H1 (cell line): Measurements from ENCODE around the gene NELFA. TPM values are rescaled to one million over a fixed set of nuclear protein-coding genes. Genes with fewer than 3 reads are reported as not detected.

Source experiments
- CTCF ChIA-PET: fragments of 300-600 bp; sonication (Branson Sonifier 250); formaldehyde crosslinking; loops from one replicate; lab custom pipeline; 2021; ENCODE audit not compliant: partially characterized antibody; lab: Charles Lee
- POLR2A ChIA-PET: fragments of 300-600 bp; sonication (Branson Sonifier 250); formaldehyde crosslinking; loops from one replicate; lab custom pipeline; 2021; ENCODE audit warnings: inconsistent platforms; ENCODE audit not compliant: partially characterized antibody; lab: Charles Lee
- DNase-seq, 2 experiments: peaks; one replicate each; pipeline versions ENCODE4 v3.0.0 to v3.0.0-alpha.2; 2010 to 2022; ENCODE audit warnings: low spot score in 2 of 2, low read depth in 1 of 2, mixed read lengths in 1 of 2
- FAIRE-seq: peaks from 2 replicates; lab custom pipeline; 2011; peaks lifted over from hg19 to GRCh38; lab: Jason Lieb, UNC
- H2AFZ ChIP-seq: 2 replicates; pipeline ENCODE4 v1.8.1; 2012; ENCODE audit warnings: low read length, inconsistent platforms
- H2AK5ac ChIP-seq: 2 replicates; pipeline ENCODE4 v1.6.1; 2013; ENCODE audit warnings: low read depth, low read length
- H2BK120ac ChIP-seq: replicated peaks from 2 replicates; pipeline ENCODE3; 2013; ENCODE audit warnings: low read depth, low read length, inconsistent platforms
- H2BK12ac ChIP-seq: 2 replicates; pipeline ENCODE4 v1.6.1; 2013; ENCODE audit warnings: low read depth, low read length
- H2BK15ac ChIP-seq: 2 replicates; pipeline ENCODE4 v1.6.1; 2013; ENCODE audit warnings: low read length
- H2BK20ac ChIP-seq: 2 replicates; pipeline ENCODE4 v1.6.1; 2013; ENCODE audit warnings: low read length
- H2BK5ac ChIP-seq: 2 replicates; pipeline ENCODE4 v1.6.1; 2013; ENCODE audit warnings: low read depth, low read length
- H3K14ac ChIP-seq: 2 replicates; pipeline ENCODE4 v1.6.1; 2013; ENCODE audit warnings: inconsistent platforms; ENCODE audit not compliant: insufficient read length
- H3K18ac ChIP-seq: 2 replicates; pipeline ENCODE4 v1.6.1; 2013; ENCODE audit warnings: low read length; ENCODE audit errors: extremely low read depth
- H3K23ac ChIP-seq: 2 replicates; pipeline ENCODE4 v1.6.1; 2013; ENCODE audit warnings: inconsistent platforms; ENCODE audit not compliant: insufficient read length
- H3K23me2 ChIP-seq: 2 replicates; pipeline ENCODE4 v1.6.1; 2013; ENCODE audit warnings: low read depth, low read length
- H3K27ac ChIP-seq: 2 replicates; pipeline ENCODE4 v1.6.1; 2011; ENCODE audit warnings: low read depth, low read length, inconsistent platforms
- H3K27me3 ChIP-seq, 4 experiments: replicated peaks in 1 of 4; 1 replicate in 1 of 4; 2 replicates in 3 of 4; pipeline versions ENCODE4 v1.6.1 to v1.8.1; 2011 to 2013; ENCODE audit warnings: low read length in 3 of 4, mild to moderate bottlenecking in 3 of 4, inconsistent platforms in 2 of 4, mixed read lengths in 2 of 4, moderate library complexity in 1 of 4; ENCODE audit not compliant: control insufficient read depth in 3 of 4, insufficient read depth in 3 of 4; ENCODE audit errors: extremely low read depth in 1 of 4
- H3K36me3 ChIP-seq, 4 experiments: 2 replicates each; pipeline versions ENCODE4 v1.6.1 to v1.8.1; 2011 to 2013; ENCODE audit warnings: mild to moderate bottlenecking in 4 of 4, low read length in 3 of 4, moderate library complexity in 2 of 4, control low read depth in 1 of 4, inconsistent platforms in 1 of 4; ENCODE audit not compliant: insufficient read depth in 4 of 4, control insufficient read depth in 2 of 4
- H3K4ac ChIP-seq: replicated peaks from 2 replicates; pipeline ENCODE3; 2013; ENCODE audit warnings: low read length, low read depth, mixed read lengths, inconsistent platforms; ENCODE audit not compliant: insufficient read length
- H3K4me1 ChIP-seq, 4 experiments: replicated peaks in 1 of 4; 1 replicate in 1 of 4; 2 replicates in 3 of 4; pipeline versions ENCODE4 v1.6.1 to v1.8.1; 2011 to 2013; ENCODE audit warnings: low read length in 3 of 4, inconsistent platforms in 2 of 4, mixed read lengths in 1 of 4; ENCODE audit not compliant: insufficient read depth in 4 of 4, control insufficient read depth in 3 of 4
- H3K4me2 ChIP-seq, 2 experiments: 2 replicates each; pipeline versions ENCODE4 v1.6.1 to v1.8.1; 2011 to 2013; ENCODE audit warnings: low read depth in 2 of 2, low read length in 2 of 2, control low read depth in 1 of 2, inconsistent platforms in 1 of 2, mild to moderate bottlenecking in 1 of 2; ENCODE audit not compliant: insufficient read depth in 1 of 2
- H3K4me3 ChIP-seq, 4 experiments: fragments of 200-600, 300-600 bp in 1 of 4; sonication (generic), shearing (Covaris generic), sonication (Bioruptor Twin) in 1 of 4; 2 replicates each; pipeline versions ENCODE4 v1.5.1 to v1.8.1; 2011 to 2016; ENCODE audit warnings: low read length in 4 of 4, low read depth in 3 of 4, control low read depth in 2 of 4, inconsistent platforms in 2 of 4, mild to moderate bottlenecking in 2 of 4, mixed read lengths in 1 of 4, moderate library complexity in 1 of 4; ENCODE audit not compliant: insufficient read depth in 2 of 4; ENCODE audit errors: extremely low read depth in 1 of 4
- H3K56ac ChIP-seq: replicated peaks from 2 replicates; pipeline ENCODE3; 2013; ENCODE audit warnings: low read depth, mild to moderate bottlenecking, mixed read lengths, low read length, inconsistent platforms; ENCODE audit not compliant: insufficient read length
- H3K79me1 ChIP-seq: 2 replicates; pipeline ENCODE4 v1.6.1; 2013; ENCODE audit warnings: low read depth, low read length, control low read depth
- H3K79me2 ChIP-seq, 2 experiments: 2 replicates each; pipeline versions ENCODE4 v1.6.1 to v1.8.1; 2012 to 2013; ENCODE audit warnings: low read length in 2 of 2, mild to moderate bottlenecking in 2 of 2, inconsistent platforms in 1 of 2; ENCODE audit not compliant: insufficient read depth in 2 of 2, control insufficient read depth in 1 of 2
- H3K9ac ChIP-seq, 4 experiments: replicated peaks in 1 of 4; 1 replicate in 1 of 4; 2 replicates in 3 of 4; pipeline versions ENCODE4 v1.6.1 to v1.8.1; 2011 to 2013; ENCODE audit warnings: low read depth in 3 of 4, low read length in 3 of 4, control low read depth in 2 of 4, mild to moderate bottlenecking in 2 of 4, moderate library complexity in 2 of 4, inconsistent platforms in 1 of 4; ENCODE audit errors: extremely low read depth in 1 of 4
- H3K9me3 ChIP-seq, 2 experiments: 2 replicates each; pipeline versions ENCODE4 v1.6.1 to v1.8.1; 2012 to 2013; ENCODE audit warnings: mild to moderate bottlenecking in 2 of 2, moderate library complexity in 2 of 2, control low read depth in 1 of 2, inconsistent platforms in 1 of 2, low read depth in 1 of 2, low read length in 1 of 2, mixed read lengths in 1 of 2; ENCODE audit not compliant: insufficient read depth in 2 of 2
- H4K20me1 ChIP-seq, 2 experiments: replicated peaks in 1 of 2; 2 replicates each; pipeline versions ENCODE3 to v1.8.1; 2011 to 2013; ENCODE audit warnings: inconsistent platforms in 2 of 2, low read length in 2 of 2, mild to moderate bottlenecking in 1 of 2; ENCODE audit not compliant: insufficient read depth in 2 of 2, control insufficient read depth in 1 of 2
- H4K5ac ChIP-seq: 2 replicates; pipeline ENCODE4 v1.6.1; 2013; ENCODE audit warnings: low read length, low read depth, mixed read lengths, inconsistent platforms; ENCODE audit not compliant: insufficient read length
- H4K8ac ChIP-seq: 2 replicates; pipeline ENCODE4 v1.8.0; 2013; ENCODE audit warnings: mild to moderate bottlenecking, moderate library complexity, low read length, inconsistent platforms; ENCODE audit not compliant: insufficient read depth; ENCODE audit errors: extremely low read depth
- H4K91ac ChIP-seq: replicated peaks from 2 replicates; pipeline ENCODE3; 2013; ENCODE audit warnings: low read length, mixed read lengths, inconsistent platforms; ENCODE audit not compliant: insufficient read length
- ASH2L ChIP-seq: fragments of 200-600, 300-600 bp; sonication (generic); IDR thresholded peaks from one replicate; pipeline ENCODE4 v1.7.1; 2017; ENCODE audit warnings: low read length
- BCL11A ChIP-seq, 2 experiments: IDR thresholded peaks; one replicate each; pipeline ENCODE4 v1.6.1; 2011; ENCODE audit warnings: low read depth in 2 of 2, low read length in 2 of 2, mild to moderate bottlenecking in 2 of 2
- EZH2 ChIP-seq: fragments of 200-600 bp; sonication (generic); IDR thresholded peaks from 2 replicates; pipeline ENCODE4 v1.7.1; 2012; ENCODE audit warnings: low read depth, mild to moderate bottlenecking, moderate library complexity, low read length, inconsistent platforms; ENCODE audit not compliant: severe bottlenecking
- GABPA ChIP-seq: IDR thresholded peaks from 2 replicates; pipeline ENCODE4 v1.6.1; 2011; ENCODE audit warnings: mild to moderate bottlenecking, low read length, moderate library complexity, borderline replicate concordance; ENCODE audit not compliant: insufficient read depth
- SIN3A ChIP-seq, 2 experiments: IDR thresholded peaks in 1 of 2; conservative IDR thresholded peaks in 1 of 2; 2 replicates each; pipeline ENCODE4 v1.6.1; 2011 to 2012; ENCODE audit warnings: low read length in 2 of 2, improper control_type of control experiment in 1 of 2, low read depth in 1 of 2, mild to moderate bottlenecking in 1 of 2
- TCF12 ChIP-seq: IDR thresholded peaks from 2 replicates; pipeline ENCODE4 v1.6.1; 2011; ENCODE audit warnings: low read depth, mild to moderate bottlenecking, low read length
- TEAD4 ChIP-seq: IDR thresholded peaks from 2 replicates; pipeline ENCODE4 v1.6.1; 2012; ENCODE audit warnings: low read depth, low read length, inconsistent platforms, mixed read lengths
- WGBS, 2 experiments: shearing (Covaris generic) in 1 of 2; methylation state at CpG; one replicate each; pipeline versions ENCODE4 v1.1.6 to v1.1.7; 2013 to 2015; ENCODE audit warnings: low lambda C conversion rate in 2 of 2, mixed read lengths in 2 of 2, inconsistent platforms in 1 of 2, low coverage in 1 of 2, missing lambda C conversion rate in 1 of 2; ENCODE audit not compliant: insufficient replicate concordance in 2 of 2, insufficient coverage in 1 of 2, insufficient read length in 1 of 2; ENCODE audit errors: extremely low coverage in 1 of 2, missing lambda C conversion rate in 1 of 2; 5-methylcytosine and 5-hydroxymethylcytosine counted together
- polyA plus RNA-seq, 7 experiments: library from polyadenylated mRNA; depleted of rRNA in 3 of 7; stranded (reverse) in 5 of 7; unstranded in 2 of 7; fragments of >200 nt in 5 of 7; fragments of 200-250 nt in 2 of 7; gene quantifications; 1 replicate in 5 of 7; 2 replicates in 1 of 7; 4 replicates in 1 of 7; pipeline versions ENCODE4 v1.2.1 to v1.2.3, GENCODE V29; 2011 to 2013; ENCODE audit warnings: missing spikeins in 2 of 7, mixed read lengths in 2 of 7
- total RNA-seq: library from RNA; stranded (reverse); fragmentation: NEBNext Ultra II Directional; extraction: Animal tissue kit (Norgen Biotek cat#: 25700); gene quantifications from 2 replicates; pipeline ENCODE4 v1.2.1, GENCODE V29; 2021
- TF ChIP-seq, protein P1 (sequence below), 3 experiments: IDR thresholded peaks; 1 replicate in 2 of 3; 2 replicates in 1 of 3; pipeline versions ENCODE4 v1.5.1 to v1.6.1; 2011; ENCODE audit warnings: low read length in 3 of 3, mild to moderate bottlenecking in 3 of 3, inconsistent platforms in 2 of 3, low read depth in 1 of 3, moderate library complexity in 1 of 3; ENCODE audit not compliant: insufficient read depth in 1 of 3; ENCODE audit errors: control extremely low read depth in 1 of 3

Gene NELFA
- total and polyA plus RNA-seq, 2 of the 8 experiments (the other 6 are each of a cell fraction or from before 2014, with no cell fraction given), result 41.8 to 57.5 TPM

DNA sequence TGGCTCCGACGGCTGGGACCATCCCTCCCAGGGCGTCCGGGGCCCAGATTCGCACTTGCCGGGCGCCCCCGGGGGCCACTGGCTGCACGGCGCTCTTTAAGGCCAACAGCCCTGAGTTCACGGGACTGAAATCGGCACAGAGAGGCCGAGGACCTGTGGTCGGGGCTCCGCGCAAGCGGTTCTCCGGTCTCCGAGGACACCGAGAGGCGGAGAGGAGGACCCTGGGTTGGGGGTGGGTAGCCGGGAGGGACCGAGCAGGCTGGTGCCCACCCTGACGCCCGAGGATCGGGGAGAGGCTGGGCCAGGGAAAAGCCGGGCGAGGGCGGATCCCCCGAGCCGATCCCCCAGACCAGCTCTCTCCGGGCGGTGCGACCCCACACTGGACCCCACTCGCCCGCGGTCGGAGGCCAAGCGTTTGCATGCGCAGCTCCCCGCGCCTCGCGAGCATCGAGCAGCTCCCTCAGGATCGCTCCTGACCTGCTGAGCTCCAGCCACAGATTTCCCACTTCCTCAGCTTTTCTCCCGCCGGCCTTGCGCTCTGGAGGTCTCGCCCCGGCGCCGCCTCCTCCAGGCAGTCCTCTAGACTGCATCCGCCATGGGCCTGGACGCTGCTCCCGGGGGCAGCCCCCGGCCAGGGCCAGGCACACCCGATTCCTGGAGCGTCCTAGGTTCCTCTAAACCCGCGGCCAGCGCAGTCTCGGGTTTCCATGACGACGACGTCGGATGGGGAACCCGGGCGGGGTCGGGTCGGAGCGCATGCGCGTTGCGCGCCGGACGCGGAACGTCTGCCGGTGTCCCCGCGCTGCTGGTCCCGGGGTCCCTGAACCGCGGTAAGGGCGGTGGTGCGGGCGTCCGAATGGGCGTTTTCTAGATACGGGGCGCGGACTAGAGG, 32.7 kb upstream of the NELFA start:
- Histone ChIP-seq H3K18ac (no peak overlapping the region; the same call in 1 of the 2 replicates), H4K91ac (no peak overlapping the region), H3K9ac (no peak overlapping the region), H3K23me2 (peaks cover 12% of the 10 kb centered on the region; the same call in 1 of the 2 replicates), H4K20me1 (peaks cover 0 to 10% of the 10 kb centered on the region in 2 experiments), H3K27me3 (peaks cover 21 to 52% (median 44%) of the 10 kb centered on the region in 4 experiments), H3K27ac (no peak overlapping the region), H2BK15ac (no peak overlapping the region), H3K9me3 (peaks cover 0 to 8% of the 10 kb centered on the region in 2 experiments; a peak in 1 of 4 replicates), H2BK12ac (no peak overlapping the region), H3K36me3 (no peaks in the 10 kb centered on the region; a peak in 1 of 8 replicates), H4K8ac (peak overlapping the region; percentile 84; the same call in 1 of the 2 replicates), H3K4me1 (peaks cover 0 to 8% (median 3%) of the 10 kb centered on the region in 4 experiments; a peak in 5 of 7 replicates), H3K4me3 (peak overlapping the region; percentile 48 to 72 (median 58)), H3K4ac (no peak overlapping the region), H3K79me2 (no peaks in the 10 kb centered on the region), H4K5ac (no peak overlapping the region), H2BK120ac (no peak overlapping the region), H3K79me1 (no peaks in the 10 kb centered on the region), H2AK5ac (no peak overlapping the region), H2BK5ac (no peak overlapping the region), H3K23ac (no peak overlapping the region), H3K14ac (no peak overlapping the region), H2BK20ac (no peak overlapping the region), H2AFZ (no peak overlapping the region), H3K4me2 (peak overlapping the region; percentile 47 to 73), H3K56ac (no peak overlapping the region)
- DNase-seq, result peak; percentile 70 to 98
- no peak for FAIRE-seq
- 1% methylated on average over 49 of the region's 94 CpGs; no CpG with 5 or more reads in 1 of the 2 experiments for WGBS, 2 experiments
- CTCF ChIA-PET, result no interaction called here
- POLR2A ChIA-PET, result interaction anchor here (0.7 to 1.0 kb wide), 3 partner anchors 9 to 19 kb away, joined by 3 to 4 read pairs (median 3); no protein-coding TSS in a partner anchor
- TF ChIP-seq TEAD4 (no peak), GABPA (no peak), TCF12 (no peak), EZH2 (peak; percentile 55), BCL11A (IDR thresholded peaks at IDR 0.05; ENCODE audit: low read depth in 2 of 2, low read length in 2 of 2) (no peak), ASH2L (peak; percentile 32), SIN3A (conservative IDR thresholded peaks at IDR 0.05 in 1 of 2, IDR thresholded peaks at IDR 0.05 in 1 of 2; ENCODE audit: low read depth in 1 of 2, low read length in 2 of 2) (peak; percentile 52 to 69; a peak in 1 of 4 replicates)
- TF ChIP-seq, protein P1, sequence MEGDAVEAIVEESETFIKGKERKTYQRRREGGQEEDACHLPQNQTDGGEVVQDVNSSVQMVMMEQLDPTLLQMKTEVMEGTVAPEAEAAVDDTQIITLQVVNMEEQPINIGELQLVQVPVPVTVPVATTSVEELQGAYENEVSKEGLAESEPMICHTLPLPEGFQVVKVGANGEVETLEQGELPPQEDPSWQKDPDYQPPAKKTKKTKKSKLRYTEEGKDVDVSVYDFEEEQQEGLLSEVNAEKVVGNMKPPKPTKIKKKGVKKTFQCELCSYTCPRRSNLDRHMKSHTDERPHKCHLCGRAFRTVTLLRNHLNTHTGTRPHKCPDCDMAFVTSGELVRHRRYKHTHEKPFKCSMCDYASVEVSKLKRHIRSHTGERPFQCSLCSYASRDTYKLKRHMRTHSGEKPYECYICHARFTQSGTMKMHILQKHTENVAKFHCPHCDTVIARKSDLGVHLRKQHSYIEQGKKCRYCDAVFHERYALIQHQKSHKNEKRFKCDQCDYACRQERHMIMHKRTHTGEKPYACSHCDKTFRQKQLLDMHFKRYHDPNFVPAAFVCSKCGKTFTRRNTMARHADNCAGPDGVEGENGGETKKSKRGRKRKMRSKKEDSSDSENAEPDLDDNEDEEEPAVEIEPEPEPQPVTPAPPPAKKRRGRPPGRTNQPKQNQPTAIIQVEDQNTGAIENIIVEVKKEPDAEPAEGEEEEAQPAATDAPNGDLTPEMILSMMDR (IDR thresholded peaks at IDR 0.05; ENCODE audit: control extremely low read depth in 1 of 3, insufficient read depth in 1 of 3, low read depth in 1 of 3, low read length in 3 of 3), result 0 out of 4 replicates have a peak, but pooled peaks of 1 of the 3 experiments have one; percentile 23
